Endothelial cell (in vitro differentiated cells): ENCODE results near the gene R3HDM1. TPM values are rescaled to one million over a fixed set of nuclear protein-coding genes. Genes with fewer than 3 reads are reported as not detected.
A peak's percentile ranks its signal among the peaks of the same experiment; 100 is the strongest.

Source experiments
- DNase-seq: peaks from one replicate; pipeline ENCODE4 v3.0.0; 2021; ENCODE audit warnings: low spot score
- H3K27ac Mint-ChIP-seq: one replicate; pipeline ENCODE4 v1.8.0; 2021; ENCODE audit warnings: mixed read lengths, inconsistent platforms; ENCODE audit not compliant: unreplicated experiment
- H3K27me3 Mint-ChIP-seq: one replicate; pipeline ENCODE4 v1.8.0; 2021; ENCODE audit warnings: mild to moderate bottlenecking, moderate library complexity, mixed read lengths, inconsistent platforms; ENCODE audit not compliant: unreplicated experiment
- H3K36me3 Mint-ChIP-seq: one replicate; pipeline ENCODE4 v1.8.0; 2021; ENCODE audit warnings: mild to moderate bottlenecking, low read depth, mixed read lengths, inconsistent platforms; ENCODE audit not compliant: unreplicated experiment
- H3K4me1 Mint-ChIP-seq: one replicate; pipeline ENCODE4 v1.8.0; 2021; ENCODE audit warnings: mild to moderate bottlenecking, mixed read lengths, inconsistent platforms; ENCODE audit not compliant: unreplicated experiment
- H3K4me3 Mint-ChIP-seq: one replicate; pipeline ENCODE4 v1.8.0; 2021; ENCODE audit warnings: mild to moderate bottlenecking, mixed read lengths, inconsistent platforms; ENCODE audit not compliant: unreplicated experiment
- H3K9me3 Mint-ChIP-seq: one replicate; pipeline ENCODE4 v1.8.0; 2021; ENCODE audit warnings: mixed read lengths, inconsistent platforms; ENCODE audit not compliant: unreplicated experiment
- microRNA-seq: library from miRNA; unstranded; fragments of <30 nt; microRNA quantifications from one replicate; pipeline ENCODE4, GENCODE V29; 2020; ENCODE audit not compliant: unreplicated experiment
- total RNA-seq: library from RNA; stranded (reverse); fragmentation: NEBNext Ultra II Directional; extraction: Animal tissue kit (Norgen Biotek cat#: 25700); gene quantifications from one replicate; pipeline ENCODE4 v1.2.1, GENCODE V29; 2021; ENCODE audit not compliant: unreplicated experiment
- TF ChIP-seq, protein P1 (sequence below): fragments of 200-600 bp; sonication (generic); IDR thresholded peaks from one replicate; pipeline ENCODE4 v1.5.0; 2021; ENCODE audit warnings: antibody characterized with exemption; ENCODE audit not compliant: unreplicated experiment

The R3HDM1 gene
- total RNA-seq, 1 donor from 2014 or later: 36.1 TPM

DNA sequence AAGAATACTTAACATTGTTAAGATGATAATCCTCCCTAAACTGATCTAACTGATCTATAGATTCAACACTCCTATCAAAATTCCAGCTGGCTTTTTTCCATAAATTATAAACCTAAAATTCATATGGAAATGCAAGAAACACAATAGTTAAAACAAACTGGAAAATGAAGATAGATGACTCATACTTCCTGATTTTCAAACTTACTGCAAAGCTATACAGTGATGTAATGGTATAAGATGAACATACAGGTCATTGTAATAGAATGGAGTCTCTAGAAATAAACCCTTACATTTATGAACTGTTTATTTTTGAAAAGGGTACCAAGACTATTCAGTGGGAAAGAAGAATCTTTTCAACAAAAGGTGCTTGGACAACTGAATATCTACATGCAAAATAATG, 242.6 kb downstream of the R3HDM1 start:
- DNase-seq: no peak

More for the DNA sequence above, 242.6 kb downstream of the R3HDM1 start:
- no peaks in the 10 kb centered on the region for H3K4me1 Mint-ChIP-seq
- H3K9me3 Mint-ChIP-seq: no peaks in the 10 kb centered on the region
- TF ChIP-seq, protein P1, sequence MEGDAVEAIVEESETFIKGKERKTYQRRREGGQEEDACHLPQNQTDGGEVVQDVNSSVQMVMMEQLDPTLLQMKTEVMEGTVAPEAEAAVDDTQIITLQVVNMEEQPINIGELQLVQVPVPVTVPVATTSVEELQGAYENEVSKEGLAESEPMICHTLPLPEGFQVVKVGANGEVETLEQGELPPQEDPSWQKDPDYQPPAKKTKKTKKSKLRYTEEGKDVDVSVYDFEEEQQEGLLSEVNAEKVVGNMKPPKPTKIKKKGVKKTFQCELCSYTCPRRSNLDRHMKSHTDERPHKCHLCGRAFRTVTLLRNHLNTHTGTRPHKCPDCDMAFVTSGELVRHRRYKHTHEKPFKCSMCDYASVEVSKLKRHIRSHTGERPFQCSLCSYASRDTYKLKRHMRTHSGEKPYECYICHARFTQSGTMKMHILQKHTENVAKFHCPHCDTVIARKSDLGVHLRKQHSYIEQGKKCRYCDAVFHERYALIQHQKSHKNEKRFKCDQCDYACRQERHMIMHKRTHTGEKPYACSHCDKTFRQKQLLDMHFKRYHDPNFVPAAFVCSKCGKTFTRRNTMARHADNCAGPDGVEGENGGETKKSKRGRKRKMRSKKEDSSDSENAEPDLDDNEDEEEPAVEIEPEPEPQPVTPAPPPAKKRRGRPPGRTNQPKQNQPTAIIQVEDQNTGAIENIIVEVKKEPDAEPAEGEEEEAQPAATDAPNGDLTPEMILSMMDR: no peak
- H3K36me3 Mint-ChIP-seq: peaks cover 46% of the 10 kb centered on the region
- no peaks in the 10 kb centered on the region for H3K27me3 Mint-ChIP-seq
- no peak overlapping the region for H3K4me3 Mint-ChIP-seq
- H3K27ac Mint-ChIP-seq: no peak overlapping the region

Small RNA genes within 50 kb of the gene (microRNA-seq; reads per million reads assigned to microRNA genes)
- 82.7 reads per million, percentile 80 among the genes with 10 or more reads in this experiment for gene MIR128-1

Other genes with a start within 250 kb of the R3HDM1 start
- 9.4 TPM for gene ZRANB3, start 266 bp upstream of the R3HDM1 start, total RNA-seq
- 101 TPM for gene UBXN4, start 210.4 kb downstream of the R3HDM1 start, total RNA-seq